GM12864 (cell line): Measurements from ENCODE around the gene NFE2L2.

Experiments used
- DNase-seq: peaks from one replicate; pipeline ENCODE4 v3.0.0-alpha.2; 2011; ENCODE audit warnings: low read depth
- H3K4me3 ChIP-seq: 2 replicates; pipeline ENCODE4 v1.5.1; 2011; ENCODE audit warnings: mild to moderate bottlenecking, low read depth, low read length, control low read depth
- TF ChIP-seq, protein P1 (sequence below): IDR thresholded peaks from 2 replicates; pipeline ENCODE4 v1.5.1; 2011; ENCODE audit warnings: low read depth, mild to moderate bottlenecking, moderate library complexity, low read length, control low read depth, inconsistent platforms; ENCODE audit errors: missing control alignments

NFE2L2 gene

DNA sequence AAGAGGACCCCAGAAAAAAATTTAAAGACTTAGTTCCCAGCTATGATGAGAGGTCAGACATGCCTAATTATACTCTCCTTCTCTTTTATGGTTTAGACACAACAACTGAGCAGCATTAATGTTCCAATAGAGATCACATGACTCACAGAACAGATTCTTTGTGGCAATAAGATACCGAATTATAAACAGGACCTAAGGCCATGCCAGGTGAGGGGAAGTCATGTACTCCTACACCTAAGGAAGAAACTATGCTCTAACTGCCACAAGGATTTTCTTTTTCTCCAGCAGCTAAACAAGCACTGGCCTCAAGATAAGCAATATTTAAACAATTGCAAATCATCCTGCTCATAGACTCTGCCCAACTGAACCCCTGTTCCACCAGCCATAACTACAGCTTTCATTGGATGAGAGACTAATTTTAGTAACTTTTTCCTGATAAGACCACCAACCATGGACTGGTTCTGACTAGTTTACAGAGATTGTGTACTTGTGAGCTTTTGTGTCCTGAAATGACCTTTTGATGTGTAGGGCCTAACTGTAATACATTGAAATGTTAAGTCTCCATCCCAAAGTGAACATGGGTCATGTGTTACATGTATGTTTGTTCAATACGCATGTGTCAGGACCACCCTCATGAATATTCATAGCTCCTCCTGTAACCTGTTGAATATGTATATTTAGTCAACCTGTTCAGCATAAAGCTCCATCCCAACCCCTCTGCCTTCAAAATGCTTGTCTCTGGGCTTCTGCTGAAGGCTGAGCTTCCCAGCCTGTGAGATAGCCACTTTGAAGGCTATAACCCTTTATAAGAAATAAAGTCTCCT lies 21.6 kb upstream of the NFE2L2 start:
- TF ChIP-seq, protein P1, sequence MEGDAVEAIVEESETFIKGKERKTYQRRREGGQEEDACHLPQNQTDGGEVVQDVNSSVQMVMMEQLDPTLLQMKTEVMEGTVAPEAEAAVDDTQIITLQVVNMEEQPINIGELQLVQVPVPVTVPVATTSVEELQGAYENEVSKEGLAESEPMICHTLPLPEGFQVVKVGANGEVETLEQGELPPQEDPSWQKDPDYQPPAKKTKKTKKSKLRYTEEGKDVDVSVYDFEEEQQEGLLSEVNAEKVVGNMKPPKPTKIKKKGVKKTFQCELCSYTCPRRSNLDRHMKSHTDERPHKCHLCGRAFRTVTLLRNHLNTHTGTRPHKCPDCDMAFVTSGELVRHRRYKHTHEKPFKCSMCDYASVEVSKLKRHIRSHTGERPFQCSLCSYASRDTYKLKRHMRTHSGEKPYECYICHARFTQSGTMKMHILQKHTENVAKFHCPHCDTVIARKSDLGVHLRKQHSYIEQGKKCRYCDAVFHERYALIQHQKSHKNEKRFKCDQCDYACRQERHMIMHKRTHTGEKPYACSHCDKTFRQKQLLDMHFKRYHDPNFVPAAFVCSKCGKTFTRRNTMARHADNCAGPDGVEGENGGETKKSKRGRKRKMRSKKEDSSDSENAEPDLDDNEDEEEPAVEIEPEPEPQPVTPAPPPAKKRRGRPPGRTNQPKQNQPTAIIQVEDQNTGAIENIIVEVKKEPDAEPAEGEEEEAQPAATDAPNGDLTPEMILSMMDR = no peak
- no peak overlapping the region for H3K4me3 ChIP-seq
- no peak for DNase-seq

DNA sequence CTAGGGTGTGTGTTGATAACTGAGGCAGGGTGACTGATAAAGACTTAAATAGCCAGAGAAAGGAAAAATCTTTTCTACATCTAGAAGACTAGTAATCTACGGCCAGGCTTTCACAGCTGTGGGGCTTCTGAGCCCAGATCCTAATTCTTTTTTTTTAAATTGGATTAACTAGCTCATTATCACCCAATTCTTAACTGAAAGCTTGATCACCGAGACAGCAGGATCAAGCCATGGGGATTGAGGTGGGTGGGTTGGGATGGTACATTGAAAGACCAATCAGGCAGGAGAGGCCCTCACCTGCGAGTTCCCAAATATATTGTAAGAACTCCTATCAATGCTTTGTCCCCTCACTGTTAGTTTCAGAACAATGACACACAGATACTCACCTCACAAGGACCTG lies 20.0 kb upstream of the NFE2L2 start:
- no peak for DNase-seq
- no peak overlapping the region for H3K4me3 ChIP-seq
- TF ChIP-seq, protein P1 = no peak

DNA sequence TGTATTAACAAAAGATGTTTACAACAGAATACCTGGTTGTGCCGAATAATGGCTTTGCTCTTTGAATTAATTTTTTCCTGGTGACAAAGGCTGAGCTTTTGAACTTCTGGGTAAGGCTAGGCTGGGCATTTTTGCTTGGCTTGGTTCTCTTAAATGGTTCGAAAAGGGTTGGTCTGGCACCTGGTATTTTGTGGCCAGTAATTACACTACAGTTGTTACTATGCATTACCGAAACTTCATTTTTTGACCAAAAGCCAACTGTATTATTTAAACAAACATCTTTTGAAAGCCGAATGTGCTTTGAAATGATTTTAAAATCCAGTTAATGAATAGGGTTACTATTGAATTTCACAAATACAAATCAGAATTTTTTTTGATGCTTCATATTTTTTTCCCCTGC lies 19.4 kb upstream of the NFE2L2 start:
- no peak for DNase-seq
- TF ChIP-seq, protein P1 = no peak
- H3K4me3 ChIP-seq = no peak overlapping the region

DNA sequence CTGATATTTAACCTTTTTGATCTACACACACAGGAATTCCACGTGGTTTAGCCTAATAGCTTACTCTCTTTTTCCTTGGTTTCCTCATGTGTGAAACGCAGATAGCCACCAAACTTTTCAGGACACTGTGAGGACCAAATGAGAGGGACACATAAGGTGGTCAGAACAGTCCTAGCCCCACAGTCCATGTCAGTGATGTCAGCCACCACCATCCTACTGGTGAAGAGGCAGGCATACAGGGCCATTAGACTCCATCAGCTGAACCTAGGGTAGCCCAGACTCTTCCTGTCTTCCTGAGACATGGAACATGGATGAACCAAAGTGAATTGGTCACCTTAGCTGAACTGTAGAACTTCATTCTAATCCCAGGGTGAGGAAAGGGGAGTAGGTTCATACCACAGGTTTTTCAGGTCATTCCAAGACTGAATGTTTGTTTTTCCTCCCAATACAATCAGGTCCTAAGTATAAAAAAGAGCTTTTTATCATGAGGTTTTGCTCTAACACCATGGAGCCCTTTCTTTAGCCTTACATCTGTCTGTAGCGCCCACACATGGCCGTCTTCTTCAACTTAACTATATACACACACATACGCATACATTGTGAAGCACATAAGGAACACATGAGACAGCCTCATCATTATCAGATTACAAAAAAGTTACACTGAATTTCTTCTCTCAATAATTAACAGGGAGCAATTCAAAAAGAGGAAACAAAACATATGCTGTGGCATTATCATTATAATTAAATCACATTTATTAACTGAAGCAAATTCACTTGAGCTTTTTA lies 18.5 kb upstream of the NFE2L2 start:
- TF ChIP-seq, protein P1 = no peak
- no peak for DNase-seq
- no peak overlapping the region for H3K4me3 ChIP-seq

DNA sequence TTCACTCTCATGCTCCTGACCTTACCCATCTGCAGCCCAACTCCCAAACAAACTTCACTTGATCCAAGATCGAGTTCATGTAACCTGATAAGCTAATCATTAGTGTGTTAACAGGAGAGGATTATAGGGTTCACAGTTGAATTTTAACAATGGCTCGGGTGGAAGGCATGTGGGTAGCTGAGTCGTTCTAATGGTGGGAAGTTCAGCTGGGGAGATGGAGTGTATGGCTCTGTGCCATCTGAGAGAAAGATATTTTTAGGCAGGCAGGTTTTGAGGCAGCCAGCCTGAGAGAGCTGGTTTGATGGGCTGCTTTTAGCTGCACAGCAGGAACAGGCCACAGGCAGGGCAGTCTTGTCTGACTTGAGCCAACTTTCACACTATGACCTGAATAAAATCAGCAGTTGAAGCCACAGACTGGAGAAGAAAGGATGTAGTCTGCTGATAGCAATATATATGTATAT lies 17.7 kb upstream of the NFE2L2 start:
- TF ChIP-seq, protein P1 = no peak
- no peak for DNase-seq
- no peak overlapping the region for H3K4me3 ChIP-seq

DNA sequence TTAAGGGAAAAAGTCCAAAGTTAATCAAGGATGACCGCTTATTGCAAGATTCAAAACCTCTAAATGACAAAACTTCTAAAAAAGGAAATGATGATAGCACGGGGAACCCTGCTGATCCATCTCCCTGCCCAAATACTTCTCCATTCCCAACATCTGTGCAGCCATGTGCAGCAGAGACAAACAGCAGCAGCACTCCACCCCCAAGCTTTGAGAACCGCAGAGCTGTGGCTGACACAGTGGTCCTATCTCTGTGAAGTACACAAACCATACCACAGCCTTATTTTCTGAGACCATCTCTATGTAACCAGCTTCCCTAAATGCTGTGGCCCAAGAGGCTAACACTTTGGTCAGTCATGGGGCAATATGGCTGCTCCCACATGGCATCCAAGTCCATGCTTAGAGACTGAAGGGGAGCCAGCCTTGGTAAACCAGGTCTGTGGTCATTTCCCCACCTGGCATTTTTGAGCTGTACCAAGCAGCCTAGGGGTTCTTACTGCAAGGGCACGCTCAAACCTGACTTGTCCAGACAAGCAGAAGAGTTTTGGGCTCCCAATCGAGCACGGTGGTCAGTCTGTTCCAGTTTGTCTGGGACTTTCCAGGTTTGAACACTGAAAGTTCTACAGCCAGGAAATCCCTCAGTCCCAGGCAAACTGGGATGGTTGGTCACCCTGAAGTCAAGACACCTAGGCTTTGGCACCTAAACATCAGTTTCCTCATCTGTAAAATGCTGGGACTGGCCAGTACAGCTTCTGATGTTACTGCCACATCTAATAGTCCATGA lies 17.1 kb upstream of the NFE2L2 start:
- DNase-seq = no peak
- TF ChIP-seq, protein P1 = no peak
- no peak overlapping the region for H3K4me3 ChIP-seq
